ENCODE measurements around the gene SMYD3.

SMYD3 gene

DNA sequence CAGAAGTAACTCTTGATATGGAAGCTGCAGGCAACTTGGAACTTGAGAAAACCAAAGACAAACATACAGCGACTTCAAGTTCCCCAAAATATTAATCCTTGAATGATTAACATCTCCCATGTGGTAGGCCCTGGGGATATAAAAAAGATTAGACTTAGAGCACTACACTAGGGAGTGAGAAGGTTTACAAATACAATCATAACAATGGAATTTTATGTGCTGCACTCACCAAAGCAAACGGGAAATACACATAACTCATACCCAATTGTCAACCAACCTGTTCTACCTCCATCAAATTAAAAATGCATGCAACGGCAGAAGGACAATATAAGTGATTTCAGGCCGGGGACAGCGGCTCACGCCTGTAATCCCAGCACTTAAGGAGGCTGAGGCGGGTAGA lies 3.7 kb downstream of the SMYD3 start:
- peaks cover 16% of the 10 kb centered on the region for H3K36me3 ChIP-seq (ENCODE audit: control insufficient read depth, low read length)
- H3K79me2 ChIP-seq (ENCODE audit: control insufficient read depth, low read length) = peaks cover 56% of the 10 kb centered on the region
- no peaks in the 10 kb centered on the region for H3K9me2 ChIP-seq (replicated peaks; ENCODE audit: control insufficient read depth, low read length)
- H4K20me1 ChIP-seq (ENCODE audit: control insufficient read depth, insufficient read depth, low read depth, low read length) = no peaks in the 10 kb centered on the region
- no peak overlapping the region for H3K27ac ChIP-seq (ENCODE audit: low read depth, low read length)
- H3K9me3 ChIP-seq (ENCODE audit: control insufficient read depth, insufficient read depth, low read length) = no peaks in the 10 kb centered on the region
- no peak for TF ChIP-seq EZH2phosphoT487 (IDR thresholded peaks at IDR 0.05; ENCODE audit: borderline replicate concordance, low read length)
- TF ChIP-seq, protein P1, sequence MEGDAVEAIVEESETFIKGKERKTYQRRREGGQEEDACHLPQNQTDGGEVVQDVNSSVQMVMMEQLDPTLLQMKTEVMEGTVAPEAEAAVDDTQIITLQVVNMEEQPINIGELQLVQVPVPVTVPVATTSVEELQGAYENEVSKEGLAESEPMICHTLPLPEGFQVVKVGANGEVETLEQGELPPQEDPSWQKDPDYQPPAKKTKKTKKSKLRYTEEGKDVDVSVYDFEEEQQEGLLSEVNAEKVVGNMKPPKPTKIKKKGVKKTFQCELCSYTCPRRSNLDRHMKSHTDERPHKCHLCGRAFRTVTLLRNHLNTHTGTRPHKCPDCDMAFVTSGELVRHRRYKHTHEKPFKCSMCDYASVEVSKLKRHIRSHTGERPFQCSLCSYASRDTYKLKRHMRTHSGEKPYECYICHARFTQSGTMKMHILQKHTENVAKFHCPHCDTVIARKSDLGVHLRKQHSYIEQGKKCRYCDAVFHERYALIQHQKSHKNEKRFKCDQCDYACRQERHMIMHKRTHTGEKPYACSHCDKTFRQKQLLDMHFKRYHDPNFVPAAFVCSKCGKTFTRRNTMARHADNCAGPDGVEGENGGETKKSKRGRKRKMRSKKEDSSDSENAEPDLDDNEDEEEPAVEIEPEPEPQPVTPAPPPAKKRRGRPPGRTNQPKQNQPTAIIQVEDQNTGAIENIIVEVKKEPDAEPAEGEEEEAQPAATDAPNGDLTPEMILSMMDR (IDR thresholded peaks at IDR 0.05; ENCODE audit: low read depth, low read length, poor library complexity, severe bottlenecking) = no peak
- H3K27me3 ChIP-seq (ENCODE audit: control insufficient read depth, low read length) = no peaks in the 10 kb centered on the region
- H3K4me1 ChIP-seq (ENCODE audit: control insufficient read depth, low read length) = peaks cover 18% of the 10 kb centered on the region
- no peak overlapping the region for H3K4me3 ChIP-seq (ENCODE audit: low read length)
- H3F3A ChIP-seq (ENCODE audit: control insufficient read depth, insufficient read depth) = no peaks in the 10 kb centered on the region
- no peak overlapping the region for H3K4me2 ChIP-seq (ENCODE audit: low read length)

DNA sequence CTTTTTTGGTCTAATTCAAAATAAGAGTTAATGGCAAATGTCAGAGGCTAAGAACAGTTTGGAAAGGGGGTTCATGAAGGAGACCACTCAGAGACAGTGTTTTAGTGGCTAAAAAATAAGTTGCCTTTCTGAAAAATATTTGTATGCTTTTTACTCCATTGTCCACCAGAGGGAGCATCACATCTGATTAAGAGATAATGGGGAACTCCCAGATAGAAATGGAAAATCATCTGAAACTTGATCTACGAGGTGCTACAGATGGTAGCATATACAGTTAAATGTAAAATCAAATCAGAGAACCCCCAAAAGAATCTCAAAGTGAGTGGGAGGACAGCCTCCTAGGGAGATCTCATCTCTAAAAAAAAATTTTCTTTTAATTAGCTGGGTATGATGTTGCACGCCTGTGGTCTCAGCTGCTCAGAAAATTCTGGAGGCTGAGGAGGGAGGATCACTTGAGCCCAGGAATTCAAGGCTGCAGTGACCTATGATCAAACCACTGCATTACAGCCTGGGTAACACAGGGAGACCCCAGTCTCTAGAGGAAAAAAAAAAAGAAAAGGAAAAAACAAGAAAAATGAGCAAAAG lies 9.7 kb downstream of the SMYD3 start:
- peaks cover 16% of the 10 kb centered on the region for H3K4me1 ChIP-seq (ENCODE audit: control insufficient read depth, low read length)
- H3K79me2 ChIP-seq (ENCODE audit: control insufficient read depth, low read length) = peaks cover 60% of the 10 kb centered on the region
- H3K36me3 ChIP-seq (ENCODE audit: control insufficient read depth, low read length) = peaks cover 3% of the 10 kb centered on the region
- TF ChIP-seq, protein P1 (IDR thresholded peaks at IDR 0.05; ENCODE audit: low read depth, low read length, poor library complexity, severe bottlenecking) = peak; percentile 79
- no peak for TF ChIP-seq EZH2phosphoT487 (IDR thresholded peaks at IDR 0.05; ENCODE audit: borderline replicate concordance, low read length)
- H3K27ac ChIP-seq (ENCODE audit: low read depth, low read length) = no peak overlapping the region
- H3K9me3 ChIP-seq (ENCODE audit: control insufficient read depth, insufficient read depth, low read length) = no peaks in the 10 kb centered on the region
- H3K27me3 ChIP-seq (ENCODE audit: control insufficient read depth, low read length) = no peaks in the 10 kb centered on the region
- H3K4me2 ChIP-seq (ENCODE audit: low read length) = no peak overlapping the region
- H3K4me3 ChIP-seq (ENCODE audit: low read length) = no peak overlapping the region
- H4K20me1 ChIP-seq (ENCODE audit: control insufficient read depth, insufficient read depth, low read depth, low read length) = no peaks in the 10 kb centered on the region
- H3F3A ChIP-seq (ENCODE audit: control insufficient read depth, insufficient read depth) = peaks cover 3% of the 10 kb centered on the region; the same call in 1 of the 2 replicates
- H3K9me2 ChIP-seq (replicated peaks; ENCODE audit: control insufficient read depth, low read length) = no peaks in the 10 kb centered on the region

DNA sequence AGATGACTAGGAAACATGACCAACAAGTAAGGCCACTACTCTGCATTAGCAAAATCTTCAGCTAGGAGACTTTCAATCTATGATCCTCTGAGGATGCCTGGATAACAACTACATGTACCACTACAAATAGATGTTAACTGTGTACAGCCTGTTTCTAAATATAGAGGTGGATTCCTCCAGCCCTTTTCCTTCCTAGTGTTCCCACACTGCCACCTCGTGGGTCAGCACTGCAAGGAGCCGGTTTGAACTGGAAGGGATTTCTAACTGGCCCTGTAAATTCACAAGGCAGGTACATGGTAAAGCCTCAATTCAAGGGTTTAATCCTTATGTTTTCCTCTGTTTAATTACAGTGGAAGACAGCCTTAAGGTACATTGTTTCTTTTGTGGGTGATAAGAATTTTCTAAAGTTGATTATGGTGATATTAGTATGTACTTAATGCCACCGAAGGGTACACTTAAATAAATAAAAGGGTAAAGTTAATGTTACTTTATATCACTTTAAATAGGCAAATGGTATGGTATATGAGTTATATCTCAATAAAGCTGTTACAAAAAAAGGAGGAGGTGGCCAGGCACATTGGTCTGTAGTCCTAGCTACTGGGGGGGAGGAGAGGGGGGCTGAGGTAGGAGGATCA lies 14.4 kb downstream of the SMYD3 start:
- Histone ChIP-seq H3K9me2 (replicated peaks; ENCODE audit: control insufficient read depth, low read length) (no peaks in the 10 kb centered on the region), H3K27ac (ENCODE audit: low read depth, low read length) (no peak overlapping the region), H3K36me3 (ENCODE audit: control insufficient read depth, low read length) (no peaks in the 10 kb centered on the region), H3K4me3 (ENCODE audit: low read length) (no peak overlapping the region), H3K79me2 (ENCODE audit: control insufficient read depth, low read length) (peaks cover 58% of the 10 kb centered on the region), H3F3A (ENCODE audit: control insufficient read depth, insufficient read depth) (peaks cover 3% of the 10 kb centered on the region; the same call in 1 of the 2 replicates), H3K9me3 (ENCODE audit: control insufficient read depth, insufficient read depth, low read length) (no peaks in the 10 kb centered on the region), H3K4me1 (ENCODE audit: control insufficient read depth, low read length) (peaks cover 14% of the 10 kb centered on the region), H3K27me3 (ENCODE audit: control insufficient read depth, low read length) (no peaks in the 10 kb centered on the region), H4K20me1 (ENCODE audit: control insufficient read depth, insufficient read depth, low read depth, low read length) (peaks cover 3% of the 10 kb centered on the region; the same call in 1 of the 2 replicates), H3K4me2 (ENCODE audit: low read length) (no peak overlapping the region)
- TF ChIP-seq, protein P1 (IDR thresholded peaks at IDR 0.05; ENCODE audit: low read depth, low read length, poor library complexity, severe bottlenecking) = peak; percentile 71
- no peak for TF ChIP-seq EZH2phosphoT487 (IDR thresholded peaks at IDR 0.05; ENCODE audit: borderline replicate concordance, low read length)

All from DOHH2 (cell line).